ENCODE measurements around the gene FAM76B.

- TF ChIP-seq CTCF (IDR thresholded peaks at IDR 0.05 in 4 of 5, conservative IDR thresholded peaks at IDR 0.05 in 1 of 5) (no peak), POLR2A (IDR thresholded peaks at IDR 0.05) (no peak)
Measured at GRCh38 chr11:95766701-95767100, 22.9 kb downstream of the FAM76B start.

Measured in gastrocnemius medialis (tissue), 4 donors.